Transverse colon (tissue), 4 donors: ENCODE results near the gene FMNL2. TPM values are rescaled to one million over a fixed set of nuclear protein-coding genes. Genes with fewer than 3 reads are reported as not detected.
"Not testable (repeated sequence)": the region's sequence is repeated elsewhere in the genome, so short reads cannot be mapped to it uniquely, and the experiment has no call there.

Experiments
- DNase-seq: peaks from one replicate; pipeline ENCODE4 v3.0.0-alpha.2; 2019
- H3K27ac ChIP-seq, 4 donors: fragments of 200-600 bp; sonication (generic); 2 replicates each; pipeline ENCODE4 v1.5.1; 2016 to 2018; ENCODE audit warnings: inconsistent platforms in 4 of 4
- H3K27me3 ChIP-seq: fragments of 200-600 bp; sonication (generic); 2 replicates; pipeline ENCODE4 v1.5.1; 2017; ENCODE audit warnings: inconsistent platforms
- H3K36me3 ChIP-seq, 4 donors: fragments of 200-600 bp; sonication (generic); 2 replicates each; pipeline ENCODE4 v1.5.1; 2017 to 2019; ENCODE audit warnings: inconsistent platforms in 4 of 4
- H3K4me1 ChIP-seq, 4 donors: fragments of 200-600 bp; sonication (generic); 2 replicates each; pipeline ENCODE4 v1.5.1; 2017 to 2020; ENCODE audit warnings: inconsistent platforms in 4 of 4
- H3K4me3 ChIP-seq, 4 donors: fragments of 200-600 bp; sonication (generic); 1 replicate in 1 of 4; 2 replicates in 3 of 4; pipeline versions ENCODE4 v1.5.1 to v1.6.1; 2017 to 2019; ENCODE audit warnings: inconsistent platforms in 4 of 4
- H3K9me3 ChIP-seq, 2 donors: fragments of 200-600 bp; sonication (generic); 2 replicates each; pipeline ENCODE4 v1.5.1; 2017 to 2019; ENCODE audit warnings: inconsistent platforms in 2 of 2
- EP300 ChIP-seq: sonication (generic); formaldehyde crosslinking; IDR thresholded peaks from one replicate; pipeline ENCODE4 v1.6.1; 2017; ENCODE audit warnings: antibody characterized with exemption, low read depth
- POLR2A ChIP-seq: fragments of 450-650 bp; IDR thresholded peaks from one replicate; pipeline ENCODE4 v1.6.1; 2016; ENCODE audit warnings: antibody characterized with exemption, mild to moderate bottlenecking, moderate library complexity
- POLR2AphosphoS5 ChIP-seq, 3 donors: sonication (generic); formaldehyde crosslinking; IDR thresholded peaks; one replicate each; pipeline ENCODE4 v1.6.1; 2016; ENCODE audit warnings: antibody characterized with exemption in 3 of 3
- WGBS, 2 donors: methylation state at CpG; one replicate each; pipeline ENCODE4 v1.1.5; 2018; ENCODE audit warnings: low coverage in 1 of 2; 5-methylcytosine and 5-hydroxymethylcytosine counted together
- in situ Hi-C, 4 donors: fragments of 200-750 bp; cut with MboI; loops; one replicate each; pipeline versions ENCODE4 v1.15.0 to v1.15.1; 2017; ENCODE audit warnings: low sequenced_read_pairs in 3 of 4, low pct_ligation_motif_present in 1 of 4, low pct_unique_long_range_greater_than_20kb in 1 of 4
- intact Hi-C: fragments of 100-400 bp; cut with DNase I; formaldehyde crosslinking; loops from one replicate; pipeline ENCODE4 v1.15.1; 2023; ENCODE audit warnings: low total_unique reads
- total RNA-seq, 4 donors: library from RNA; depleted of rRNA; stranded (reverse); fragments of >200 nt; gene quantifications; one replicate each; pipeline ENCODE4 v1.1.0, GENCODE V29; 2016
- TF ChIP-seq, protein P1 (sequence below), 5 experiments: fragments of 200-600 bp in 3 of 5; fragments of 450-650 bp in 2 of 5; sonication (generic) in 3 of 5; IDR thresholded peaks; 1 replicate in 2 of 5; 2 replicates in 3 of 5; pipeline ENCODE4 v1.5.1; 2016 to 2017; ENCODE audit warnings: antibody characterized with exemption in 5 of 5, inconsistent platforms in 3 of 5, mild to moderate bottlenecking in 2 of 5, moderate library complexity in 1 of 5

FMNL2 gene
- total RNA-seq, 4 donors from 2014 or later, result 9.2 to 31.4 (median 23.9) TPM

DNA sequence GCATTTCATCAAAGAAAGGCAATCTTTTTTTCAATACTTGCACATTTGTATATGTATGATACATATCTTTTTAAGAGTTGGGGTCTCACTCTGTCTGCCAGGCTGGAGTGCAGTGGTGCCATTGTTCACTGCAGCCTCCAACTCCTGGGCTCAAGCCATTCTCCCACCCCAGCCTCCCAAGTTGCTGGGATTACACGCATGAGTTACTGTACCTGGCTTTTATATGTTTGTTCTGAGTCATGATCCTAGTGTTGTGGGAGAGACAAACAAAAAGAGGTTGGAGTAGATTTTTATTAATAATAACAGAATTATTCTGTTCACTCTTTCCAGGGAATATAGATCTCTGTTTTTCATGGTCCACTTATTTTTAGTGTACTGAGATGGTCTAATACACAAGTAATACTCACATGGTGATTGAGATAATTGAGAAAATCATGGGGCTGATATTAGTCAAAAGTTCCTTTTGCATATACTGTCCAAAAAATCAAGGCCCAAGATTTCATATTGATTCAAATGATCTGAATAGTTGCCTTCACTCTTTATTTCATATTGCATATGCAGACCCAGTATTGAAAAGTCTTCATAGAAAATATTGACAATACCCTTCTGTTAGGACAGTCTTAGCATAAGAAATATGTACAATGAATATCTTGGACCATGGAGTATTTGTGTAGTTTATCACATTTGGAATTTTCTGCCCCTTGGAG lies 138.3 kb downstream of the FMNL2 start:
- TF ChIP-seq EP300 (no peak), POLR2AphosphoS5 (IDR thresholded peaks at IDR 0.05) (no peak), POLR2A (no peak)
- TF ChIP-seq, protein P1, sequence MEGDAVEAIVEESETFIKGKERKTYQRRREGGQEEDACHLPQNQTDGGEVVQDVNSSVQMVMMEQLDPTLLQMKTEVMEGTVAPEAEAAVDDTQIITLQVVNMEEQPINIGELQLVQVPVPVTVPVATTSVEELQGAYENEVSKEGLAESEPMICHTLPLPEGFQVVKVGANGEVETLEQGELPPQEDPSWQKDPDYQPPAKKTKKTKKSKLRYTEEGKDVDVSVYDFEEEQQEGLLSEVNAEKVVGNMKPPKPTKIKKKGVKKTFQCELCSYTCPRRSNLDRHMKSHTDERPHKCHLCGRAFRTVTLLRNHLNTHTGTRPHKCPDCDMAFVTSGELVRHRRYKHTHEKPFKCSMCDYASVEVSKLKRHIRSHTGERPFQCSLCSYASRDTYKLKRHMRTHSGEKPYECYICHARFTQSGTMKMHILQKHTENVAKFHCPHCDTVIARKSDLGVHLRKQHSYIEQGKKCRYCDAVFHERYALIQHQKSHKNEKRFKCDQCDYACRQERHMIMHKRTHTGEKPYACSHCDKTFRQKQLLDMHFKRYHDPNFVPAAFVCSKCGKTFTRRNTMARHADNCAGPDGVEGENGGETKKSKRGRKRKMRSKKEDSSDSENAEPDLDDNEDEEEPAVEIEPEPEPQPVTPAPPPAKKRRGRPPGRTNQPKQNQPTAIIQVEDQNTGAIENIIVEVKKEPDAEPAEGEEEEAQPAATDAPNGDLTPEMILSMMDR (IDR thresholded peaks at IDR 0.05), result no peak
- Histone ChIP-seq H3K4me1 (peaks cover 15 to 52% (median 29%) of the 10 kb centered on the region in 4 donors), H3K27ac (no peak overlapping the region), H3K27me3 (no peaks in the 10 kb centered on the region), H3K4me3 (no peak overlapping the region), H3K36me3 (no peaks in the 10 kb centered on the region), H3K9me3 (no peaks in the 10 kb centered on the region)
- intact Hi-C loops, result no loop called here
- in situ Hi-C loops, result no loop called here
- WGBS, 2 donors, result 63 to 81% methylated on average over 1 of the region's 1 CpG
- DNase-seq, result no peak

- H3K27ac ChIP-seq, H3K36me3 ChIP-seq, H3K27me3 ChIP-seq, H3K4me3 ChIP-seq, DNase-seq, intact Hi-C loops, H3K9me3 ChIP-seq, in situ Hi-C loops: not testable (repeated sequence)
- 86 to 89% methylated on average over 2 to 5 of the region's 5 CpGs for WGBS, 2 donors
- H3K4me1 ChIP-seq, result peaks cover 15 to 40% (median 20%) of the 10 kb centered on the region in 4 donors
Measured at GRCh38 chr2:152474523-152474922, 139.5 kb downstream of the FMNL2 start.

- no peaks in the 10 kb centered on the region for H3K9me3 ChIP-seq
- H3K4me3 ChIP-seq, result no peak overlapping the region
- H3K27me3 ChIP-seq, result no peaks in the 10 kb centered on the region
- peaks cover 10 to 36% (median 17%) of the 10 kb centered on the region in 4 donors for H3K4me1 ChIP-seq
- intact Hi-C loops, result no loop called here
- no peak overlapping the region for H3K27ac ChIP-seq
- in situ Hi-C loops, result no loop called here
- TF ChIP-seq POLR2AphosphoS5 (IDR thresholded peaks at IDR 0.05), result no peak
- no peak for TF ChIP-seq EP300
- TF ChIP-seq, protein P1 (IDR thresholded peaks at IDR 0.05), result no peak
- TF ChIP-seq POLR2A, result no peak
- no peaks in the 10 kb centered on the region for H3K36me3 ChIP-seq
- DNase-seq, result no peak
Measured at GRCh38 chr2:152475982-152476381, 141.0 kb downstream of the FMNL2 start.

- WGBS, 2 donors, result 74 to 90% methylated on average over 6 of the region's 6 CpGs
- Histone ChIP-seq H3K27ac (no peak overlapping the region), H3K4me1 (peaks cover 0 to 36% (median 14%) of the 10 kb centered on the region in 4 donors), H3K27me3 (no peaks in the 10 kb centered on the region), H3K4me3 (no peak overlapping the region), H3K36me3 (no peaks in the 10 kb centered on the region), H3K9me3 (no peaks in the 10 kb centered on the region)
- TF ChIP-seq EP300, result no peak
- TF ChIP-seq, protein P1 (IDR thresholded peaks at IDR 0.05), result no peak
- TF ChIP-seq POLR2A, result no peak
- no peak for TF ChIP-seq POLR2AphosphoS5 (IDR thresholded peaks at IDR 0.05)
- no peak for DNase-seq
- in situ Hi-C loops, result no loop called here
- intact Hi-C loops, result no loop called here
Measured at GRCh38 chr2:152477347-152478092, 142.5 kb downstream of the FMNL2 start.
